ENCODE data around the gene RMDN2. TPM values are rescaled to one million over a fixed set of nuclear protein-coding genes. Genes with fewer than 3 reads are reported as not detected.

The RMDN2 gene
- total RNA-seq, 4 donors from 2014 or later: 7.3 to 15.0 (median 12.5) TPM

- TF ChIP-seq CTCF (IDR thresholded peaks at IDR 0.05; ENCODE audit: low read depth): no peak
Measured at GRCh38 chr2:38030635-38031355, 105.7 kb downstream of the RMDN2 start.

DNA sequence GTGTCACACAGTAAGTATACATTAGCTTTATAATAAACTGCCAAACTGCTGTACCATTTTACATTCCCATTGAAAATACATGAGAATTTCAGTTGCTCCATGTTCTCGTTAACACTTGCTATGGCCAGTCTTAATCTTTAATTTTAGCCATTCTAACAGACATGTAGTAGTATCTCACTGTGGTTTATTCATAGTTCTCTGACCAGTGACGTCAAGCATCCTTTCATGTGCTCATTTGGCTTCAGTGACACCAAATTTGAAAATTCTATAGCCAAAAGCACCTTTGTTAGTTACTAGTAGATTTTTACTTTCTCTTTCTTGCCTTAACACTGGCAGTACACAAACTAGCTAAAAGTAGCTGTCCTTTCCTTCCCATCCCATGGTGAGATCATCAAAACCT lies 107.9 kb downstream of the RMDN2 start:
- no peak for TF ChIP-seq CTCF (IDR thresholded peaks at IDR 0.05; ENCODE audit: low read depth)

- TF ChIP-seq CTCF (IDR thresholded peaks at IDR 0.05; ENCODE audit: low read depth): no peak
Measured at GRCh38 chr2:38033646-38034045, 108.6 kb downstream of the RMDN2 start.

DNA sequence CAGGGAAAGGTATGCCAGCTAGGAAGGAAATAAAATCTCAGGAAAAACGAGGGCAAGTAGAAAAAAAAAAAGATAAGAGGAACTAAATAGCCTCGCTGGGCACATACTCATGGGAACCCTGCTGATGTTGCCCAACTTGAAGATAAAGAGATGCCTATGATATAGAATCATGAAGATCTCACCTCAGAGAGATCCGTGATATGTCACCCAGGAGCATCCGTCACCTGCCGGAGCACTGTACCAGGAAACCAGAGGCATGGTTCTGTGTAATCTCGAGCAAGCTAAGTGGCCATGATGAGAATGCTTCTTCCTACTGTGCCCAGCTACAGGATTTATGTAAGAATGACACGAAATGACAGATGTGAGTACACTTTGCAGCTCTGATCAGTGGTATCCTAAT lies 110.9 kb downstream of the RMDN2 start:
- no peak for TF ChIP-seq CTCF (IDR thresholded peaks at IDR 0.05; ENCODE audit: low read depth)

GRCh38 chr2:38037325-38037724 lies 112.2 kb downstream of the RMDN2 start:
- TF ChIP-seq CTCF (IDR thresholded peaks at IDR 0.05; ENCODE audit: low read depth): no peak

DNA sequence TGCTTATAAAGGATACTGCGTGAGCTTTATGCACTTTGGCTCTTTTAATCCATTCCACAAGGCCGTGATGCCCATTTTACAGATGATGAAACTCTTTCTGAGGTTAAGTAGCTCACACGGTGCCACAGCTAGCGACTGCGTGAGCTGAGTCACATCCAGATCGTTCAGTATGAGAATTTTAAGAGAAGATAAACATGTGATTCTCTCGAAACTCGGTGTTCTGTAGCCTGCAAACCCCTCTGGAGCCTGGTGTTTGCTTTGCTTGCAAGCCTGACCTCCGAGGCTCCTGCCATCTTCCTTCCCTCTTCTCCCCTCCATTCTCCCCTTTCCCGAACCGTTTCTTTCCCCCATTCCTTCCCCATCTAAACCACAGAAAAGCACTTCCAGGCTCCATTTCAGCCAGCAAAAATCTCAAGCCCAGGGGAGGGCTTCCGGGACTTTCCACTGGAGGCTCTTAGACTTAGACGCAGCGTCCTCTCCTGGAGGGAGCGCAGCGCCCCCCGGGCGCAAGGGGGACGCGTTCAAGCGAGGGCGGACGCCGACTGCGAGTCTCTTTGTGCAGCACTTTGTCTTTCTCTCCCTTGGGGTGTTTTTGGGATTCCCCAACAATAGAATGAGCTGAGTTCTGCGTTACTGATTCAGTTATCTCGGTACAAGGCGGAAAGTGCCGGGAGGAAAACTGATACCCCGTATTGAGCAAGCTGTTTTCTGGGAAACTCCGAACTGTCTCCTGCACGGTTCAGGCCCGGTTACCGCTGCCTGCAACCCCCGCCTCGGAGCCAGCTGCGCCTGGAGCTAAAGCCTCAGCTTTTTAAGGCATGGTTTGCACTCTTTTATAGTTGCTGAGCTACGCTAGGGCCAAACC lies 112.9 kb downstream of the RMDN2 start:
- no peak for TF ChIP-seq CTCF (IDR thresholded peaks at IDR 0.05; ENCODE audit: low read depth)

DNA sequence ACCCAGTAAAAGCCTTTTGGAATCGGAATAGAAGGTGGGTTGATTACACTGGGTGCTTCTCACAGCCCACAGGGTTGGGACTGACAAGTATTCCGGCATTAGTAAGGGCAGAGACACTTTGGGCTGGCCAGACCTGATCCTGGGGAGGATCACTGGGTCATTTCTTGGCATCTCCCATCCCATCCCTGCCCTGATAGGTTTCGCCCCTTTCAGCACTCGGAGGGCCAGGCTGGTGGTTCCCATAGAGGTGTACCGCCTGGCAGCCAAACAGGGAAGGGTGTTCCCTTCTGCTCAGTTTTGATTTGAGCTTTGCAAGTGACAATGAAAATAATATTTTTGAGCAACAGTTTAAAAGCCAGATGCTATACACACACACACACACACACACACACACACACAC lies 113.6 kb downstream of the RMDN2 start:
- no peak for TF ChIP-seq CTCF (IDR thresholded peaks at IDR 0.05; ENCODE audit: low read depth)

All from subcutaneous adipose tissue (tissue), 4 donors.